ENCODE results near the gene PTPN18.

Gene PTPN18

GRCh38 chr2:130370490-130370889 is 14.6 kb downstream of the PTPN18 start:
- H3K27me3 ChIP-seq (ENCODE audit: control insufficient read depth, insufficient read depth, low read length) = no peaks in the 10 kb centered on the region
- no peak overlapping the region for H3K4me3 ChIP-seq (ENCODE audit: low read length)
- H3K9me3 ChIP-seq (replicated peaks; ENCODE audit: low read length) = no peaks in the 10 kb centered on the region
- peaks cover 8% of the 10 kb centered on the region for H3K36me3 ChIP-seq (ENCODE audit: insufficient read depth, low read length)
- H3K9ac ChIP-seq (ENCODE audit: low read depth, low read length) = no peak overlapping the region
- H3K4me2 ChIP-seq (ENCODE audit: low read length) = peak overlapping the region; percentile 81
- H3K4me1 ChIP-seq (ENCODE audit: control insufficient read depth, insufficient read depth, low read length) = peaks cover 28% of the 10 kb centered on the region

GRCh38 chr2:130371723-130372054 is 15.8 kb downstream of the PTPN18 start:
- peak overlapping the region; percentile 97 for H3K4me3 ChIP-seq (ENCODE audit: low read length)
- H3K27me3 ChIP-seq (ENCODE audit: control insufficient read depth, insufficient read depth, low read length) = no peaks in the 10 kb centered on the region
- peak overlapping the region; percentile 81 for H3K4me2 ChIP-seq (ENCODE audit: low read length)
- peaks cover 28% of the 10 kb centered on the region for H3K4me1 ChIP-seq (ENCODE audit: control insufficient read depth, insufficient read depth, low read length)
- H3K9ac ChIP-seq (ENCODE audit: low read depth, low read length) = peak overlapping the region; percentile 97
- no peaks in the 10 kb centered on the region for H3K9me3 ChIP-seq (replicated peaks; ENCODE audit: low read length)
- H3K36me3 ChIP-seq (ENCODE audit: insufficient read depth, low read length) = peaks cover 11% of the 10 kb centered on the region

GRCh38 chr2:130372055-130372832 is 16.4 kb downstream of the PTPN18 start:
- Histone ChIP-seq H3K4me3 (ENCODE audit: low read length) (peak overlapping the region; percentile 97), H3K4me2 (ENCODE audit: low read length) (peak overlapping the region; percentile 81), H3K36me3 (ENCODE audit: insufficient read depth, low read length) (peaks cover 11% of the 10 kb centered on the region), H3K27me3 (ENCODE audit: control insufficient read depth, insufficient read depth, low read length) (no peaks in the 10 kb centered on the region), H3K9me3 (replicated peaks; ENCODE audit: low read length) (no peaks in the 10 kb centered on the region), H3K4me1 (ENCODE audit: control insufficient read depth, insufficient read depth, low read length) (peaks cover 28% of the 10 kb centered on the region), H3K9ac (ENCODE audit: low read depth, low read length) (peak overlapping the region; percentile 97)

- Histone ChIP-seq H3K4me3 (ENCODE audit: low read length) (peak overlapping the region; percentile 97), H3K9me3 (replicated peaks; ENCODE audit: low read length) (no peaks in the 10 kb centered on the region), H3K36me3 (ENCODE audit: insufficient read depth, low read length) (peaks cover 15% of the 10 kb centered on the region), H3K9ac (ENCODE audit: low read depth, low read length) (peak overlapping the region; percentile 97), H3K4me1 (ENCODE audit: control insufficient read depth, insufficient read depth, low read length) (peaks cover 28% of the 10 kb centered on the region), H3K4me2 (ENCODE audit: low read length) (peak overlapping the region; percentile 81), H3K27me3 (ENCODE audit: control insufficient read depth, insufficient read depth, low read length) (no peaks in the 10 kb centered on the region)
Measured at GRCh38 chr2:130372833-130373807, 17.3 kb downstream of the PTPN18 start.

GRCh38 chr2:130373808-130374365 is 18.0 kb downstream of the PTPN18 start:
- H3K27me3 ChIP-seq (ENCODE audit: control insufficient read depth, insufficient read depth, low read length) = no peaks in the 10 kb centered on the region
- peak overlapping the region; percentile 81 for H3K4me2 ChIP-seq (ENCODE audit: low read length)
- peaks cover 28% of the 10 kb centered on the region for H3K4me1 ChIP-seq (ENCODE audit: control insufficient read depth, insufficient read depth, low read length)
- peaks cover 15% of the 10 kb centered on the region for H3K36me3 ChIP-seq (ENCODE audit: insufficient read depth, low read length)
- H3K9me3 ChIP-seq (replicated peaks; ENCODE audit: low read length) = no peaks in the 10 kb centered on the region
- peak overlapping the region; percentile 97 for H3K9ac ChIP-seq (ENCODE audit: low read depth, low read length)
- peak overlapping the region; percentile 97 for H3K4me3 ChIP-seq (ENCODE audit: low read length)

GRCh38 chr2:130374587-130375290 is 18.9 kb downstream of the PTPN18 start:
- peaks cover 28% of the 10 kb centered on the region for H3K4me1 ChIP-seq (ENCODE audit: control insufficient read depth, insufficient read depth, low read length)
- H3K9me3 ChIP-seq (replicated peaks; ENCODE audit: low read length) = no peaks in the 10 kb centered on the region
- no peak overlapping the region for H3K4me3 ChIP-seq (ENCODE audit: low read length)
- no peak overlapping the region for H3K9ac ChIP-seq (ENCODE audit: low read depth, low read length)
- peak overlapping the region; percentile 64 for H3K4me2 ChIP-seq (ENCODE audit: low read length)
- no peaks in the 10 kb centered on the region for H3K27me3 ChIP-seq (ENCODE audit: control insufficient read depth, insufficient read depth, low read length)
- peaks cover 15% of the 10 kb centered on the region for H3K36me3 ChIP-seq (ENCODE audit: insufficient read depth, low read length)

DNA sequence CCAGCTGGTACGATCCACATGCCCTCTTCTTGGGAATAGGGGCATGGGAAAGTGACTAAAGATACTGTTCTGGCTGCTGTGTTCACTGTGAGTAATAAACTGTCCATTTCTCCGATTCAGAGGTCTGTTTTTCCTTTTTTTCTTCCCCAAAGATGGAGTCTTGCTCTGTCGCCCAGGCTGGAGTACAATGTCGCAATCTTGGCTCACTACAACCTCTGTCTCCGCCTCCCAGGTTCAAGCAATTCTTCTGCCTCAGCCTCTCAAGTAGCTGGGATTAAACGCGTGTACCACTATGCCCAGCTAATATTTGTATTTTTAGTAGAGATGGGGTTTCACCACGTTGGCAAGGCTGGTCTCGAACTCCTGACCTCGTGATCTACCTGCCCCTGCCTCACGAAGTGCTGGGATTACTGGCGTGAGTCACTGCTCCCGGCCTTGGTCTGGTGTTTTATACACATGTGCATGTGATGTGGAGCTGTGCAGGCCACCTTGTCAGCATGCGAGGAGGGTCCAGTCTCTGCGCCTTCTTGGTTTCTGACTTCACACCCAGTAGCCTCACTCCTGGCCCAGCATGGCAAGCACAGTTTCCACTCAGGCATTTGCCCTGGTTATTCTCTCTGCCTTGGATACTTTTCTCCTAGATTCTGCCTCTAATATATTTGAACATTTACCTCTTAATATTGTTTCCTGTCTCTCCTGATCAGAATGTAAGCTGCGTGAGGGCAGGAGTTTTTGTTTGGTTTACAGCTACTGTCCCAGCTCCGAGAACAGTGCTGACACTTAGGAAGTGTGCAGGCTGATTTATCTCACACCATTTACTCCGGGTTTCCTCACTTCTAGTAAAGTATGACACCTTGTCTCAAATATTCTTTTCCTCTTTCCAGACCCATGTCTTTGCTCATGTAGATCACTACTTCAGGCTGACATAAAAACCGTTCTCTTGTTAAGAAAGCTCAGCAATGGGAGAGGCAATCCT is 19.7 kb downstream of the PTPN18 start:
- peaks cover 28% of the 10 kb centered on the region for H3K4me1 ChIP-seq (ENCODE audit: control insufficient read depth, insufficient read depth, low read length)
- peaks cover 12% of the 10 kb centered on the region for H3K36me3 ChIP-seq (ENCODE audit: insufficient read depth, low read length)
- no peak overlapping the region for H3K9ac ChIP-seq (ENCODE audit: low read depth, low read length)
- no peaks in the 10 kb centered on the region for H3K27me3 ChIP-seq (ENCODE audit: control insufficient read depth, insufficient read depth, low read length)
- H3K4me3 ChIP-seq (ENCODE audit: low read length) = no peak overlapping the region
- H3K9me3 ChIP-seq (replicated peaks; ENCODE audit: low read length) = no peaks in the 10 kb centered on the region
- H3K4me2 ChIP-seq (ENCODE audit: low read length) = peak overlapping the region; percentile 64

DNA sequence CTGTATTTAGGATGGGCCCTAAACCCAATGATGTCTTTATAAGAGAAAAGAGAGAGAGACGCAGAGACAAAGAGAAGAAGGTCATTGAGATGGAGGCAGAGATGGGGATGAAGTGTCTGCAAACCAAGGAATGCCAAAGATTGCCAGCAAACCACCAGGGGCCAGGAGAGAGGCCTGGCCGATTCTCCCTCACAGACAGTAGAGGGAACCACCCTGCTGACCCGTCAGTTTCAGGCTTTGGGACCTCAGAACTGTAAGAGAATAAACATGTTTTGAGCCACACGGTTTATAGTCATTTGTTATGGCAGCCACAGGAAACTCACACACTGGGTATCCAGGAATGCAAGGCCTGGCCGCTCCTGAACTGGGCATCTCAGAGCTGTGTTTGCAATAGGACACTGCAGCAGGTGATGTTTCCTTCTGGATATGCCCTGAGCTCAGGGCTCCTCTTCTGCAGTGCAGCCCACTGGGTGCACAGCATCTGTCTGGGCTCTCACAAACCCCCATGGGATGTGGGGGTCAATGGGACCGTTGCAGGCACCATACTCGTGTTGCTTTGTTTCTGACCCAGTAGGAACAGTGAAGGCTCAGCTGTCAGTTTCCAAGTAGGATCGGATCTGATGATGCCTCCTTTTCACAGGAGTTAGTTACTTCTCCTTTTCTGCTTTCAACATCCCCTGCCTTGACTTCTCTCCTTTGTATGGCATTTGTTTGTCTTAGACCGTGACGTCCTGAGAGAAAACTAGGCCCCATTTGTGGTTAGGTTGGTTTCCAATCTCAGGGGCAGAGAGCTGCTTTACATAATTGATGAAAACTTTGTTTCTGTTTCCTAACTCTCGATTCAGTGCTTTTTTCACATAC is 20.8 kb downstream of the PTPN18 start:
- no peaks in the 10 kb centered on the region for H3K9me3 ChIP-seq (replicated peaks; ENCODE audit: low read length)
- peaks cover 10% of the 10 kb centered on the region for H3K36me3 ChIP-seq (ENCODE audit: insufficient read depth, low read length)
- H3K9ac ChIP-seq (ENCODE audit: low read depth, low read length) = no peak overlapping the region
- H3K4me3 ChIP-seq (ENCODE audit: low read length) = no peak overlapping the region
- H3K4me2 ChIP-seq (ENCODE audit: low read length) = no peak overlapping the region
- no peaks in the 10 kb centered on the region for H3K27me3 ChIP-seq (ENCODE audit: control insufficient read depth, insufficient read depth, low read length)
- peaks cover 19% of the 10 kb centered on the region for H3K4me1 ChIP-seq (ENCODE audit: control insufficient read depth, insufficient read depth, low read length)

DNA sequence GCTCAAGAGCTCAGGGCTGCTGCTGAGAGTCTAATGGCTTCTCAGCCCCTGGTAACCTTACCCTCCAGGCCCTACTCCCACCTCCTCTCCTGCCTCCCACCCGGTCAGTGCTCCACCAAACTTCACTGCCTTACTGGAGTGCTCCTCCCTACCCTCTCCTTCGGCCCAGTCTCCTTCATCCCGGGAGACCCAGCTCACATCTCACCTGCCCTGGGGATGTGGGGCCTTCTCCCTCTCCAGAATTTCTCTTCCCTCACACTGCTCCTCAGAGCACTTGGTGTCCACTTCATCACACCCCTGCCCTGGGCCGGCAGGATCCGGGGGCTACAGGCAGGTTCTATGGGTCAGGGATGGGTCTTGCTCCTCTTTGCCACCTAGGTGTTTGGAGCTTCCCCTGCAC is 21.6 kb downstream of the PTPN18 start:
- peaks cover 10% of the 10 kb centered on the region for H3K36me3 ChIP-seq (ENCODE audit: insufficient read depth, low read length)
- no peaks in the 10 kb centered on the region for H3K27me3 ChIP-seq (ENCODE audit: control insufficient read depth, insufficient read depth, low read length)
- H3K4me2 ChIP-seq (ENCODE audit: low read length) = no peak overlapping the region
- H3K9me3 ChIP-seq (replicated peaks; ENCODE audit: low read length) = no peaks in the 10 kb centered on the region
- H3K4me3 ChIP-seq (ENCODE audit: low read length) = no peak overlapping the region
- H3K9ac ChIP-seq (ENCODE audit: low read depth, low read length) = no peak overlapping the region
- H3K4me1 ChIP-seq (ENCODE audit: control insufficient read depth, insufficient read depth, low read length) = peaks cover 19% of the 10 kb centered on the region
